ENCODE measurements around the gene EDRF1. TPM values are rescaled to one million over a fixed set of nuclear protein-coding genes. Genes with fewer than 3 reads are reported as not detected.

Gene EDRF1
- polyA plus RNA-seq, 1 donor (not counting 4 experiments of a cell fraction or from before 2014, with no cell fraction given), result 20.4 TPM

GRCh38 chr10:125707541-125708468 is 11.7 kb upstream of the EDRF1 start:
- no peak overlapping the region for H3K9ac ChIP-seq (ENCODE audit: control insufficient read depth, extremely low read depth, insufficient read depth, low read length)
- FAIRE-seq, result peak; percentile 26
- TF ChIP-seq CTCF (optimal IDR thresholded peaks at IDR 0.05 in 1 of 3, IDR thresholded peaks at IDR 0.05 in 1 of 3, conservative IDR thresholded peaks at IDR 0.05 in 1 of 3; ENCODE audit: extremely low read depth in 1 of 3, insufficient read depth in 2 of 3, low read length in 3 of 3), result no peak
- no peak for TF ChIP-seq EZH2 (IDR thresholded peaks at IDR 0.05; ENCODE audit: low read length)
- H4K20me1 ChIP-seq (ENCODE audit: control insufficient read depth, extremely low read depth, insufficient read depth, low read length), result no peaks in the 10 kb centered on the region
- no peaks in the 10 kb centered on the region for H3K36me3 ChIP-seq (ENCODE audit: control insufficient read depth in 2 of 2, extremely low read depth in 1 of 2, insufficient read depth in 2 of 2, low read length in 2 of 2)
- dilution Hi-C loops (cut with MboI; ENCODE audit: extremely low pct_ligation_motif_present, low sequenced_read_pairs), result no loop called here
- no peak overlapping the region for H3K27ac ChIP-seq (ENCODE audit: control insufficient read depth, insufficient read depth, low read length)
- H3K9me1 ChIP-seq (ENCODE audit: control insufficient read depth, extremely low read depth, insufficient read depth, low read length), result no peaks in the 10 kb centered on the region
- no peaks in the 10 kb centered on the region for H3K9me3 ChIP-seq (ENCODE audit: control insufficient read depth, low read depth, low read length)
- H3K27me3 ChIP-seq (ENCODE audit: control insufficient read depth, extremely low read depth, insufficient read depth, low read length), result no peaks in the 10 kb centered on the region
- H3K4me1 ChIP-seq (ENCODE audit: control insufficient read depth, extremely low read depth, insufficient read depth, low read length), result no peaks in the 10 kb centered on the region
- H2AFZ ChIP-seq (ENCODE audit: control insufficient read depth, low read length), result no peak overlapping the region
- no peak overlapping the region for H3K4me2 ChIP-seq (ENCODE audit: control insufficient read depth, extremely low read depth, insufficient read depth, low read depth, low read length)
- no peaks in the 10 kb centered on the region for H3K79me2 ChIP-seq (ENCODE audit: control insufficient read depth, insufficient read depth, low read length)
- DNase-seq (ENCODE audit: low read depth, low spot score), result no peak
- no peak overlapping the region for H3K4me3 ChIP-seq (ENCODE audit: control insufficient read depth in 2 of 3, extremely low read depth in 1 of 3, insufficient read depth in 2 of 3, low read depth in 1 of 3, low read length in 3 of 3)

DNA sequence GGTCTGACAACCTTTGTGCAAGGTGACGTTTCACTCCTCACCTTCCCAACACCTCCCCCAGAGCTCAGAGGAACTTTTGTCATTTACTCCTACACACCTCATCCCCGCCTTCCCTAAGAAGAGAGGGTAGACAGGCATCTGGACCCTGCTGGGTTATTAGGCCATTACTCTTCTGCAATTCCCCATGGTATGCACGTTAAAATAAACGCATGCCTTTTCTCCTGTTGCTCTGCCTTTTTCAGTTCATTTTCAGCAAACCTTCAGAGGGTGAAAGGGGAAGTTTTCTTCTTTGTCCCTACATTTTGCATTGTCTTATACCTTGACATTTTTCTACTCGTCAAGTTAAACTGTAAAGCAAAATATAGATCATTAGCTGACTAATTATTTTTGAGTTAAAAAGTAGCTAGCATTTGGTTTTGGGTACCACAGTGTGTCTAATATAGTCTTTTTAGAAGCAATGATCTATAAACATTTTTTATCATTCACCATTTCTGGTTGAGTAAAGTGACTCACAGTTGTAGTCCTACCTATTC is 10.5 kb upstream of the EDRF1 start:
- Histone ChIP-seq H3K9ac (ENCODE audit: control insufficient read depth, extremely low read depth, insufficient read depth, low read length) (no peak overlapping the region), H3K79me2 (ENCODE audit: control insufficient read depth, insufficient read depth, low read length) (no peaks in the 10 kb centered on the region), H3K27me3 (ENCODE audit: control insufficient read depth, extremely low read depth, insufficient read depth, low read length) (peaks cover 2% of the 10 kb centered on the region), H4K20me1 (ENCODE audit: control insufficient read depth, extremely low read depth, insufficient read depth, low read length) (no peaks in the 10 kb centered on the region), H3K27ac (ENCODE audit: control insufficient read depth, insufficient read depth, low read length) (no peak overlapping the region), H3K4me2 (ENCODE audit: control insufficient read depth, extremely low read depth, insufficient read depth, low read depth, low read length) (no peak overlapping the region), H3K4me3 (ENCODE audit: control insufficient read depth in 2 of 3, extremely low read depth in 1 of 3, insufficient read depth in 2 of 3, low read depth in 1 of 3, low read length in 3 of 3) (no peak overlapping the region), H2AFZ (ENCODE audit: control insufficient read depth, low read length) (no peak overlapping the region), H3K9me3 (ENCODE audit: control insufficient read depth, low read depth, low read length) (no peaks in the 10 kb centered on the region), H3K9me1 (ENCODE audit: control insufficient read depth, extremely low read depth, insufficient read depth, low read length) (no peaks in the 10 kb centered on the region), H3K36me3 (ENCODE audit: control insufficient read depth in 2 of 2, extremely low read depth in 1 of 2, insufficient read depth in 2 of 2, low read length in 2 of 2) (no peaks in the 10 kb centered on the region), H3K4me1 (ENCODE audit: control insufficient read depth, extremely low read depth, insufficient read depth, low read length) (no peaks in the 10 kb centered on the region)
- DNase-seq (ENCODE audit: low read depth, low spot score) (no peak), FAIRE-seq (no peak)
- dilution Hi-C loops (cut with MboI; ENCODE audit: extremely low pct_ligation_motif_present, low sequenced_read_pairs), result no loop called here
- TF ChIP-seq EZH2 (IDR thresholded peaks at IDR 0.05; ENCODE audit: low read length) (no peak), CTCF (optimal IDR thresholded peaks at IDR 0.05 in 1 of 3, IDR thresholded peaks at IDR 0.05 in 1 of 3, conservative IDR thresholded peaks at IDR 0.05 in 1 of 3; ENCODE audit: extremely low read depth in 1 of 3, insufficient read depth in 2 of 3, low read length in 3 of 3) (no peak)

Measured in keratinocyte (primary cell).